Measurements from ENCODE around the gene ZNF343.
"Not testable (repeated sequence)": the region's sequence is repeated elsewhere in the genome, so short reads cannot be mapped to it uniquely, and the experiment has no call there.

Gene ZNF343

GRCh38 chr20:2508631-2509467 lies at the start of gene ZNF343:
ZNF343 (minus strand) TSS chr20:2508915; CDS start chr20:2493895, 15,020 bp downstream.
- peak; percentile 91 for DNase-seq

DNA sequence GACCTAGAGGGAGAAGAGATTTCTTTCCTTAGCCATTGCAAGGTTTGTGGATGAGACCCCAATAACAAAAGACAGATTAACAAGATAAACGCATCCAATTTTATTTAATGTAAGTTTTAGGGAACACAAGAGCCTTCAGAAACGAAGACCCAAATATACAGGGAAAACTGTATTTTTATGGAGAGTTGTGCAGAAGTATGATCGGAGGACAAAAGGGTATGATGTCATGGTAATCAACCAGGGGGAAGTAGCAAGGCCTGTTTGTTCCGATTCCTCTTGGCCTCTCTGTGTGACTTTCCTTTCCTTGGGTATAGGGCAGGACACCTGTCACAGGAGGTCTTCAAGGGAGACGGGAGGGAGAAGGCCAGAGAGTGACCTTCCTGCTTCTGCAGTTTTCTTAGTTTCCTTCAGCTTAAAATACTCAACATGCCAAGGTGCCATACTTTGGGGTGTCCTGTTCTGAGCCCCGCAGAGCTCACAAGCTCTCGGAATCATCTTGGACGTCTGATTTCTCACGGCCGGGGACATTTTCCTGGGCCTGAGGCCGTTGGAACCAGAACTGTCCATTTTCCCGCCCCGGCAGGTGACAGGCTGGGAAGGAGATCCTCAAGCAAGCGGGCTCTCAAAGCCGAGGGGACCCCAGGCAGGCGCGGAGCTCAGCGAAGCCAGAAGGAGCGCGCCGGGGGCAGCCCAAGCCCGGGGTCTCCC lies 49.3 kb upstream of the ZNF343 start:
- DNase-seq = no peak

DNA sequence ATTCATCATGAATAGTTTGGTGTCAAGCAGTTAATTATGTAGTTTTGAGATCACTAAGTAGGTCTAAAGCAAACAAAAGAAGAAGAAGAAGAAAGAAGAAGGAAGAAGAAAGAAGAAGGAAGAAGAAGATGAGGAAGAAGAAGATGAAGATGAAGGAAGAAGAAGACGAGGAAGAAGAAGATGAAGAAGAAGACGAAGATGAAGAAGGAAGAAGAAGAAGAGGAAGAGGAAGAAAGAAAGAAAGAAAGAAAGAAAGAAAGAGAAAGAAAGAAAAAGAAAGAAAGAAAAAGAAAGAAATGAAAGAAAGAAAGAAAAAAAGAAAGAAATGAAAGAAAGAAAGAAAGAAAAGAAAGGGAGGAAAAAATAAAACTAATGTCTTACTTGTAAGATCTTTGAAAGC lies 36.9 kb upstream of the ZNF343 start:
- no peak for DNase-seq

DNA sequence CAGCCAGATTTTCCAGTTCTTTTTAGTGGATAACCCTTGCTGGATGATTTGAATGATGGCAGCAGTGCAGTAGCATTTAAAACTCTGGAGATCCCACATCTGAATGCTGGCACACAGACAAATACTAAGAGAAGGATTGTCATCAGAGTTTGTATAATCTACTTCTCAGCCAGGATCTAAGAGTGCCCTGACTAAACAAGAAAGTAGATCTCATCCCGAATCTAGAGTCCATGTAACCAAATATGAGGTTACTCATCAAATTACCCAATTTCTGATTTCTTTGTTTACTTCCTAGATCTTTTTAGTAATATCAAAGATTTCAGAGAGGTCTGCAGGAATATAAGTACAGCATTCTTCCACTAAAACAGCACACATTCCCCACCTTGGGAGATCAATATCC lies 35.5 kb upstream of the ZNF343 start:
- no peak for DNase-seq

DNA sequence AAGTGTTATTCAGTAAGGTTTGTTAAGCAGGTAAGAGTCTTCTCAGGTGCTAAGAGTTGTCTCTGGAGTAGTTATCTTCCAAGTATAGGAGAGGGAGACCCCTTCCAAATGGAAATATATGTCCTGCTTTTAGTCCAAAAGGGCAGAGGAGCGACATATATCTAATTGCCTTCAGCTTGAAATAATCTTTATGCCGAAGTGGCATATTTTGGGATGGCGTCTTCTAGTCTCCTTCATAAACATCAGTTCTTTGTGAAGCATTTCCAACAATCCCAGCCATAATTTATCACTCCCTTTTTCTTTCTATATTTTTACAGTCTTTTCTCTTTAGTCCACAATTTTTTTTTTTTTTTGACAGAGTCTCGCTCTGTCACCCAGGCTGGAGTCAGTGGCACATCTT lies 33.6 kb upstream of the ZNF343 start:
- no peak for DNase-seq

DNA sequence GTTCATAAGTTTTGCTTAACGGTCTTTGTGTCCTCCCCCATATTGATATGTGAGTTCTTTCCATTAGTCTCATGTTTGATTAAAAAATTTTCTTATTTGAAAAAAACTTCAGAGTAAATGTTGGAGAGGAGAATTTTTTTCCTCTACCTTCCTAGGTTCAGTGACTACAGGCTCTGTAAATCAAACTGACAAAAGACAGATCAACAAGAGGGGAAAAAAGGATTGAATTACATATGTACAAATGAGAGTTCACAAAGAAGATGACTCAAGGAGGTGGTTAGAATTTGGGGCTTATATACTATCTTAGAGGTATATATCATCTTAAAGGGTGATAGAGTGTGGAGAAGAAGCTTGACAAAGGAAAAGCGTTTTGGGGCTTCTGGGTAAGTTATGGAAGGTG lies 33.2 kb upstream of the ZNF343 start:
- no peak for DNase-seq

GRCh38 chr20:2538931-2539720 lies 30.4 kb upstream of the ZNF343 start:
- no peak for DNase-seq

DNA sequence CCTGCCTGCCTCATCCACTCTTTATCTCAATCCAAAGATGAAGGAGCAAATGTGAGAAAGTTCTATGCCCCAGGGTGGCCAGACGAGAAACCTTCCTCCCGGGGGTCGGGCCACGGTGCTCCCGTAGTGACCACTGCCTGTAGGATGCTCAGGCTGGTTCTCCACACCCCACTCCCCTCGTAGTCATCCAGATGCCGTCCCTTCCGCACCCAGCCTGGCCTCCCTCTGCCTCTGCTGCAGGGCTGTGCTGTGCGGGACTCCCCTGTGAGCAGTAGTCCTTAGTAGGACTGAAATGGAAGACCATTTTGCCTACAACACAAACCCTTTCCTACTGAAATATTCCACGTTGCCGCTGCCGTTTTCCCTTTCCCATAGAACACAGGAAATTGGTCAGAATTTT lies 29.6 kb upstream of the ZNF343 start:
- no peak for DNase-seq

DNA sequence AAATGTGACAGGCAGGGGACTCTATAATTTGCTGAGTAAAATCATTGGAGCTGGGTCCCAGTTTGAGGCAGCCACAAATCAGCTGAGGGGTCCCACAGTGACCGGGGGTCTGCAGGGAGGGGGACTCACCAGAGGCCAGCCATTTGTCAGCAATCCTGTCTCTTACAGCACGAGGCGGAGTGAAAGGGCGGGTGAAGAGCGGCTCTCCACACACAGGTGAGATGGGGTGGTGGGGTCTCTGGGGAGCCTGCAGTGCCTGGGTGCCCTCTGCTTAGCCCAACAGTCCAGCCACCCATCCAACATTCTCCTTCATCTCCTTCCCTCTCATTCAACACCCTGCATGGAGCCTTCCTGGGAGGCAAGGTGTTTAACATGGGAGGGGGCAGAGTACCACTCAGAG lies 28.4 kb upstream of the ZNF343 start:
- no peak for DNase-seq

- no peak for DNase-seq
Observed at GRCh38 chr20:2536560-2536986, 27.9 kb upstream of the ZNF343 start, which contains the start of gene TMC2. TMC2 (plus strand) TSS chr20:2536573; CDS start chr20:2536622, 49 bp downstream.

GRCh38 chr20:2535711-2536559 lies 27.2 kb upstream of the ZNF343 start:
- no peak for DNase-seq

- DNase-seq = no peak
Observed at GRCh38 chr20:2533118-2533517, 24.4 kb upstream of the ZNF343 start.

GRCh38 chr20:2528671-2529271 lies 20.1 kb upstream of the ZNF343 start:
- no peak for DNase-seq

DNA sequence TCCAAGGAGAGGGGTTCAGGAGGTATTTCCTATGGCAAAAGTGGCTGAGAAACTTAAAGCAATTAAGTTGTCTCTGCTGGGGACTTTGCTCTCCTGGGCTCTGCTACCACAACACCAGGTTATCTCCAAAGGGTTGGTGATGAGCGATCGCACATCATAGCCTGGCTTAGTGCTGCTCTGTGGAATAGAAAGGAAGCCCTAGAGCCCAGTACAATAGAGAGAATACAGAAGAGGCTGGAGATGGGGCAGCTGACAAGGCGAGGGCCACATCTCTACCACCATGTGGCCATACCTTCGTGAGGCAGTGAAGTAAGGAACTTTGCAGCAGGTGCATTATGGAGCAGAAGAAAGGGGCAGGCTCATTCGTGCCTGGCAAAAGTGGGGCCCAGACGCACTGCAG lies 19.0 kb upstream of the ZNF343 start:
- no peak for DNase-seq

DNA sequence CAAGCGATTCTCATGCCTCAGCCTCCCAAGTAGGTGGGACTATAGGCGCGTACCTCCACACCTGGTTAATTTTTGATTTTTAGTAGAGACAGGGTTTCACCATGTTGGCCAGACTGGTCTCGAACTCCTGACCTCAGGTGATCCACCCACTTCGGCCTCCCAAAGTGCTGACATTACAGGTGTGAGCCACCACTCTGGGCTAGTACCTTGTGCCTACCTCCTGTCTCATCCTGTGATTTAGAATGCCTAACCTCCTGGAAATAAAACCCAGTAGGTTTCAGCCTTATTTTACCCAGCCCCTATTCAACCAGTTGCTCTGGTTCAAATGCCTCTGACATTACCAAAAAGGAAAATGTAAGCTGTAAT lies 17.5 kb upstream of the ZNF343 start:
- DNase-seq = not testable (repeated sequence)

DNA sequence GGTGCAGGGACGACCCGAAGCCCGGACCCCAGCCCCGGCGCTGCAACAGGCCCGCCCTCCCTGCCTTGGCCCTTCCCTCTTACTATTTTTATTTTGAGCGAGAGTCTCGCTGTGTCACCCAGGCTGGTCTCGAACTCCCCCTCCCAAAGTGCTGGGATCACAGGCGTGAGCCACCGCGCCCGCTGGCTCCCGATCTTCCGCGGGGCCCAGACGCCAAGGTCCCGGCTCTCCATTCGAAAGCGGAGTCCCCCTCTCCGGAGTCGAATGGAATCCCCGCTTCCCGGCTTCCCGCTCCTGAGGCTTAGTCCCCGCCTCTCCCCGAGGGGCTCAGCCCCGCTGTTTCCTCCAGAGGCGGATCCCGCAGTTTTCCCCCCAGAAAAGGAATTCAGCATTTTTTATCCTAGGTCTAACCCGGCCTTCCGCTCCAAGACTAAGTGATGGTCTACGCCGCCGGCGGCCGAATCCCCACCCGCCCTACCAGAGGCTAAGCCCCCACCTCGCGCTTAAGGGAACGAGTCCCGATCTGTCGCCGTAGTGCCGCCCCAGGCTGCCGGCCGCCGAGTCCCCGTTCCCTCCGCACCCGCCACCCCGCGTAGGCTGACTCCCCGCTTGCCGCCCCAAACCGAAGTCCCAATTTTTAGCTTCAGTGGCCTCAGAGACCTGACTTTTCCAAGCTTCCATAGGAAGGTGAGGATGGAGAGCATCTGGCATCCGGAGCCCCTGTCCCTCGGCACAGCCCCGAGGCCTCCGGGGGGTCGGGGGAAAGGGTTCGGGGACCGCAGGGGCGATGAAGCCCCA lies 16.2 kb upstream of the ZNF343 start:
- DNase-seq = peak; percentile 74

GRCh38 chr20:2523919-2524708 lies 15.4 kb upstream of the ZNF343 start:
- peak; percentile 93 for DNase-seq

DNA sequence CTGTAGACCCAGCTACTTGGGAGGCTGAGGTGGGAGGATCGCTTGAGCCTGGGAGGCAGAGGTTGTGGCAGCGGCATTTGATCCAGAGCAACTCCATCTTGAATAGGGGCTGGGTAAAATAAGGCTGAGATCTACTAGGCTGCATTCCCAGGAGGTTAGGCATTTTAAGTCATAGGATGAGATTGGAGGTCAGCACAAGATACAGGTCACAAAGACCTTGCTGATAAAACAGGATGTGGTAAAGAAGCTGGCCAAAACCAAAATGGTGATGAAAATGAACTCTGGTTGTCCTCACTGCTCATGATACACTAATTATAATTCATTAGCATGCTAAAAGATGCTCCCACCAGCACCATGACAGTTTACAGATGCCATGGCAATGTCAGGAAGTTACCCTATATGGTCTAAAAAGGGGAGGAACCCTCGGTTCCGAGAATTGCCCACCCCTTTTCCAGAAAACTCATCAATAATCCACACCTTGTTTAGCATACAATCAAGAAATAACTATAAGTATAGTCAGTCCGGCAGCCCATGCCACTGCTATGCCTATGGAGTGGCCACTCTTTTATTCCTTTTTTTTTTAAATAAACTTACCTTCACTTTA lies 14.2 kb upstream of the ZNF343 start:
- not testable (repeated sequence) for DNase-seq

DNA sequence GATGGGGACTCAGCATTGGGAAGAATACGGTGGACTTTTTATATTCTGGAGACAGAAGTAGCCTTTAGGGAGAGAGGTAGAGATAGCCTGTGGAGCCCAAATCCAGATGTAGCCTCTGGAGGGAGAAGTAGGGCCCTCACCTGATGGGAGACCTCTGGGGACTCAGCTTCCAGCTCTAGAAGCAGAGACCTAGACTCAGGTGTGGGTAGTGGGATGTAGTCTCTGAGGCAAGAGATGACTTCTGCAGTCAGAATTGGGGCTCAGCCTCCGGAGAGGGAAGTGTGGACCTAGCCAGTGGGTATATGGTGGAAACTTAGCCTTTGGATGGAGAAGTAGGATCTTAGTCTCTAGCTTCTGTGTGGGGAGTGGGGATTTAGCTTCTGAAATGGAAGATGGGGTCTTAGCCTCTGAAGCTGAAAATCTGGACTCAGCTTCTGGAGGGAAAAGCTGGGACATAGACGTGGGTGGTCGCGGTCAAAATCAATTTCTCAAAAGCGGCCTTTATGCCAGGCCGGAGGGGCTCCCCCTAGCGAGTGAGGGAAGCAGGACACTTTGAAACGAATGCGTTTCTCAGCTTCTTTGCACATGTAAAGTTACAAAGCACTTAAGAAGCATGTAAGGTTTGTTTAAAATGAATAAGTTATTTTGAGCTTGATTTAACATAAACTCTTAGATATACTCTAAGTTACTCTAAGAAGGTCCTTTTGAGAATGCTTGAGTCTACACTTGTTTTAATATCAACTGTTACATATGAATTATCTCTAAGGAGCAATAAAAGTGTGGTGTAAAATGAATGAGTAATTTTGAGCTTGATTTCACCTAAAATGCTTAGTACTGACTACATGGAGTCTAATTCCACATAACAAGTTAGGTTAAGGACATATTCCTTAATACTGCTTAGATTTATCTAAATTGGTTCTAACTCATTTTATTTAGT lies 12.9 kb upstream of the ZNF343 start:
- peak; percentile 35 for DNase-seq

Measured in femur (tissue), 1 donor.